Breast epithelium (tissue), 3 donors: ENCODE measurements around the gene XIRP2.

Experiments
- CTCF ChIP-seq, 3 donors: fragments of 450-650 bp; IDR thresholded peaks; one replicate each; pipeline ENCODE4 v1.5.1; 2016 to 2017; ENCODE audit warnings: antibody characterized with exemption in 3 of 3, mild to moderate bottlenecking in 3 of 3, moderate library complexity in 3 of 3
- POLR2A ChIP-seq: fragments of 450-650 bp; IDR thresholded peaks from one replicate; pipeline ENCODE4 v1.6.1; 2016; ENCODE audit warnings: antibody characterized with exemption, mild to moderate bottlenecking, moderate library complexity
- POLR2AphosphoS5 ChIP-seq, 3 donors: sonication (generic); formaldehyde crosslinking; IDR thresholded peaks; one replicate each; pipeline ENCODE4 v1.6.1; 2017; ENCODE audit warnings: antibody characterized with exemption in 3 of 3

GRCh38 chr2:167114018-167114417, 225.7 kb downstream of the XIRP2 start:
- TF ChIP-seq CTCF (IDR thresholded peaks at IDR 0.05) (no peak), POLR2A (no peak), POLR2AphosphoS5 (IDR thresholded peaks at IDR 0.05) (no peak)
